Right lobe of liver (tissue), 4 donors: ENCODE data around the gene COL5A1.

Experiments
- CTCF ChIP-seq, 4 donors: fragments of 200-600 bp in 3 of 4; fragments of 450-650 bp in 1 of 4; IDR thresholded peaks; one replicate each; pipeline versions ENCODE4 v1.5.1 to v1.8.0; 2016 to 2022; ENCODE audit warnings: antibody characterized with exemption in 4 of 4, mild to moderate bottlenecking in 2 of 4
- POLR2A ChIP-seq: fragments of 450-650 bp; IDR thresholded peaks from one replicate; pipeline ENCODE4 v1.6.1; 2017; ENCODE audit warnings: antibody characterized with exemption, mild to moderate bottlenecking
- donor health status: DM: no; HTN: no; CAD: no.
- donor health status: DM: no; HTN: no; CAD: no.
- donor health status: DM: no; HTN: yes; CAD: no.

- no peak for TF ChIP-seq CTCF (IDR thresholded peaks at IDR 0.05)
- no peak for TF ChIP-seq POLR2A
These were observed 233.8 kb downstream of the COL5A1 start for GRCh38 chr9:134875371-134875770.
